Thymus (tissue), 14 donors: ENCODE measurements around the gene TWNK. TPM values are rescaled to one million over a fixed set of nuclear protein-coding genes. Genes with fewer than 3 reads are reported as not detected.

Experiments used
- DNase-seq, 9 donors: peaks; one replicate each; pipeline ENCODE4 v3.0.0-alpha.2; 2013; ENCODE audit warnings: low spot score in 9 of 9, low read depth in 6 of 9, missing footprints in 1 of 9
- H3K27ac ChIP-seq, 2 donors: one replicate each; pipeline ENCODE4 v1.5.1; 2013; ENCODE audit warnings: control low read depth in 1 of 2, low read depth in 1 of 2, low read length in 1 of 2, mild to moderate bottlenecking in 1 of 2, moderate library complexity in 1 of 2
- H3K27me3 ChIP-seq, 2 donors: one replicate each; pipeline ENCODE4 v1.5.1; 2013; ENCODE audit warnings: low read length in 1 of 2; ENCODE audit not compliant: control insufficient read depth in 2 of 2, insufficient read depth in 1 of 2
- H3K36me3 ChIP-seq, 2 donors: one replicate each; pipeline ENCODE4 v1.5.1; 2013; ENCODE audit warnings: low read length in 1 of 2, mild to moderate bottlenecking in 1 of 2, moderate library complexity in 1 of 2; ENCODE audit not compliant: control insufficient read depth in 2 of 2, insufficient read depth in 2 of 2
- H3K4me1 ChIP-seq, 2 donors: one replicate each; pipeline ENCODE4 v1.5.1; 2013; ENCODE audit warnings: low read length in 2 of 2; ENCODE audit not compliant: control insufficient read depth in 2 of 2, insufficient read depth in 2 of 2
- H3K4me3 ChIP-seq, 2 donors: one replicate each; pipeline ENCODE4 v1.5.1; 2013; ENCODE audit warnings: low read length in 2 of 2, control low read depth in 1 of 2, mild to moderate bottlenecking in 1 of 2
- H3K9me3 ChIP-seq, 2 donors: one replicate each; pipeline ENCODE4 v1.5.1; 2013; ENCODE audit warnings: low read length in 1 of 2, mild to moderate bottlenecking in 1 of 2; ENCODE audit not compliant: control insufficient read depth in 2 of 2, insufficient read depth in 1 of 2
- WGBS: extraction: QIAGEN DNeasy Blood & Tissue Kit; methylation state at CpG from one replicate; pipeline ENCODE4 v1.1.7; 2013; 5-methylcytosine and 5-hydroxymethylcytosine counted together
- long read RNA-seq, 10 donors: transcript quantifications; one replicate each; lab custom pipeline, GENCODE V29; 2026
- polyA plus RNA-seq: library from polyadenylated mRNA; stranded (reverse); fragments of 200-250 nt; gene quantifications from one replicate; pipeline ENCODE4 v1.2.3, GENCODE V29; 2013
- total RNA-seq: library from RNA; stranded (reverse); fragments of 120-200 nt; gene quantifications from one replicate; pipeline ENCODE4 v1.2.4, GENCODE V29; 2013
- donor health status: healthy.

The TWNK gene
- total RNA-seq: 9.1 TPM
- 5.9 TPM for polyA plus RNA-seq
- long read RNA-seq, donor 1, partial matches to known transcripts: 0 of 1 reads
- long read RNA-seq, donor 1, other reads (novel, unspliced or antisense): 0 of 1 reads
- long read RNA-seq, donor 2: 0 reads
- long read RNA-seq, donor 3, partial matches to known transcripts: 0 of 7 reads
- long read RNA-seq, donor 3, other reads (novel, unspliced or antisense): 0 of 7 reads
- long read RNA-seq, donor 4: 0 reads
- long read RNA-seq, donor 5, partial matches to known transcripts: 0 of 2 reads
- long read RNA-seq, donor 5, other reads (novel, unspliced or antisense): 0 of 2 reads
- long read RNA-seq, donor 6, partial matches to known transcripts: 0 of 1 reads
- long read RNA-seq, donor 6, other reads (novel, unspliced or antisense): 0 of 1 reads
- long read RNA-seq, donor 7, partial matches to known transcripts: 0 of 3 reads
- long read RNA-seq, donor 7, other reads (novel, unspliced or antisense): 0 of 3 reads
- long read RNA-seq, donor 8: 0 reads
- long read RNA-seq, donor 9, partial matches to known transcripts: 0 of 1 reads
- long read RNA-seq, donor 9, other reads (novel, unspliced or antisense): 0 of 1 reads
- long read RNA-seq, donor 10: 0 reads

DNA sequence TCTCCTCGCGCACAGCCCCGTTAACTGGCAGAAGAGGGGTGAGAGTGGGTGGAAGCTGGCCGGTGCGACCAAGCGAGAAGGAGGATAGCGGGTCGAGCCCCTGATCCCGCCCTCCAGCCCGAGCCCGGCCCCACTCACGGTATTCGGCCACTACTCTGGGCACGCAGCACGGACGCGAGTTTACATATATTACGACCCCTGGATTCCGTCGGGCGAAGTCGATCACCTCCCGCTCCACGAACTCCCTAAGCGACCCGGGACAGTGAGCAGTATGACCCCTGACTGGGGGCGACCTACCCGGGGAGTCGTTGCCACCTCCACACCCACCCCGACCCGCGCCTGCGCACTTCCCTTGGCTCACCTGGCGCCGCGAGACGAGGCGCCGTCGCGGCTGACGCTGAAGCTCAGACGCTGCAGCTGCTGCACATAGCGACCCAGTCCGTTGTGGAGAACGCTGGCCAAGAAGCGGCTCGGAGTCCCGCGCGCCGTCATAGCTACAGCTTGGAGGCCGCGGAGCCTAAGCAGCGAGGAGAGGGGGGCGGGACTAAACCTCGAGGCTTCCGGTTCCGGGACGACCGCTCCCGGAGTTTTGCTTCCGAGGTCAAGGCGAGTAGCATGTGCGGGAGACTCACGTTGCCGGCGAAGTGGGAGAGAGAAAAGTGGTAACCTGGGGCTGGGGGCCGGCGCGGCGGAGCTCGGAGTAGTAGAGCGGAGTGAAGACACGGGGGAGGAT, at the start of gene TWNK, which contains the start of gene MRPL43:
Gene TWNK, plus strand, starts transcription at position 592 of the 733 bp plus-strand sequence. CDS start 668 bp downstream, outside the sequence.
Gene MRPL43, minus strand, starts transcription at position 546 of the 733 bp plus-strand sequence. Its CDS starts 54 bp downstream, at position 492.
- H3K27ac ChIP-seq: peak within 1 kb of the TSS; percentile 87 to 88
- under 1% methylated on average over 75 of the region's 75 CpGs for WGBS

DNA sequence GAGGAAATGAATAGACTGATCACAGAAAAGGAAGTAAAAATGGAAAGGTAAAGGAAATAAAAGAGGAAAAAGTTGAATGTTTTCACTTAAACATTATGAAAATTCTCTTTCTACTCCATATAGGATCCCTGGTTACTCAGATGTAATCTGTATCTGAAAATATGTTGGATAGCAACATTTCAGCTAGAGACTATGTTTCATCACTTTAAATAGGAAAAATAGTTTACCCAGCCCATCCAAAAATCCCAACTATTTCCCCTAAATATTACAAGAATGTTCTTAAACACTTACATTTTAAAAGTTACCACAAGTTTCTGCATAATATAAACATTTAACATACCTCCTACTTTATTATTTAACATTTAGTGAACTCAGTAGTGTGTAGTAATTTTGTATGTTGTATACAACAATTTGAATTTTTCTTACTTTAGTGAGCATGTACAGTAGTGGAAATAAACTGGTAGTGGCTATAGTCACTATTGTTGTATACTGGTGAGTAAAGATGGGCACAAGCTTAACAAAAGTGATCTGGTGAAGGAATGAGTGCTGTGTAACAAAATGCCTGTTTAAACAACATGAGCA, 47.5 kb upstream of the TWNK start:
- no peak for DNase-seq
- H3K4me1 ChIP-seq: no peaks in the 10 kb centered on the region
- H3K27me3 ChIP-seq: no peaks in the 10 kb centered on the region
- H3K27ac ChIP-seq: no peak overlapping the region
- peaks cover 28 to 43% of the 10 kb centered on the region in 2 donors for H3K36me3 ChIP-seq
- no peak overlapping the region for H3K4me3 ChIP-seq
- H3K9me3 ChIP-seq: no peaks in the 10 kb centered on the region

More for the DNA sequence above, at the start of gene TWNK, which contains the start of gene MRPL43:
- peaks cover 0 to 6% of the 10 kb centered on the region in 2 donors for H3K9me3 ChIP-seq
- DNase-seq: peak in 8 of 9 donors; percentile 73 to 92 (median 83)
- peaks cover 10 to 22% of the 10 kb centered on the region in 2 donors for H3K4me1 ChIP-seq
- H3K27me3 ChIP-seq: peaks cover 0 to 2% of the 10 kb centered on the region in 2 donors
- peaks cover 29 to 36% of the 10 kb centered on the region in 2 donors for H3K36me3 ChIP-seq
- peak within 1 kb of the TSS; percentile 61 to 98 for H3K4me3 ChIP-seq

GRCh38 chr10:100942229-100942628, 45.1 kb upstream of the TWNK start:
- no peak overlapping the region for H3K27ac ChIP-seq
- H3K4me1 ChIP-seq: no peaks in the 10 kb centered on the region
- no peak overlapping the region for H3K4me3 ChIP-seq
- H3K9me3 ChIP-seq: no peaks in the 10 kb centered on the region
- no peak for DNase-seq
- H3K27me3 ChIP-seq: no peaks in the 10 kb centered on the region
- WGBS: 98% methylated on average over 3 of the region's 3 CpGs
- H3K36me3 ChIP-seq: peaks cover 21 to 41% of the 10 kb centered on the region in 2 donors

DNA sequence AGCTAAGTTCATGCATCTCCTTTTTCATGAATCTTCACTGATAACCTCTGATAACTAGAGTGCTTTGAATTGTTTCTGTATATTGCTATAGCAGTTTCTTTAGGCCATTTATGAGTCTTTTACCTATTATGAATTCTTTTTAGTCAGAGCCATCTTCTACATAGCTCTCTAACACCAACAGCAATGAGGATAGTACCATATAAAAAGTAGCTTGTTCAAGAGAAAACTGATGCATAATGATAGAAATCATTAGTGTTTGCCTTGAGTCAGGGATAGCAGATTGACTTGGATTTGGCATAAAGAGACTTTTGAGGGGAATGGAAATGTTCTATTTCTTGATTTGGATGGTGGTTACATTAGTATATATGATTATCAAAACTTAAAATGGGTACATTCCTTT, 43.8 kb upstream of the TWNK start:
- H3K36me3 ChIP-seq: peaks cover 23 to 41% of the 10 kb centered on the region in 2 donors
- no peaks in the 10 kb centered on the region for H3K27me3 ChIP-seq
- no peak for DNase-seq
- H3K9me3 ChIP-seq: no peaks in the 10 kb centered on the region
- H3K27ac ChIP-seq: no peak overlapping the region
- no peak overlapping the region for H3K4me3 ChIP-seq
- H3K4me1 ChIP-seq: no peaks in the 10 kb centered on the region

DNA sequence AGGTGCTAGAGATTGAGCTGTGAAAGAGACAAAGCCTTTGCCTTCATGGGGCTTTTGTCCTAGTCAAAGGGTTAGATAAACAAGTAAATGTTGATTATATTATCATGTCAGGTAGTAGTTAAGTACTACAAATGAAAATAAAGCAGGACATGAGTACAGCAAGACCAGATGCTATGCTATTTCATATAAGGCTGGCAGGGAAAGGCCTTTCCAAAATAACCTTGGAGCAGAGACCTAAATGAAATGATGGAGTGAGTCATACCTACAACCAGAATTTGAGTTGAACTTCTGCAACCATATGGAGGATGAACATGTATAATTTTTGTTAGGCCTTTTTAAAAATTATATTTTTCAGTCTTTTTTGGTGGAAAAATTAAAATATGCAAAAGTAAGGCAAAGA, 41.6 kb upstream of the TWNK start:
- no peak overlapping the region for H3K27ac ChIP-seq
- peaks cover 21 to 51% of the 10 kb centered on the region in 2 donors for H3K36me3 ChIP-seq
- no peaks in the 10 kb centered on the region for H3K27me3 ChIP-seq
- no peak overlapping the region for H3K4me3 ChIP-seq
- no peaks in the 10 kb centered on the region for H3K4me1 ChIP-seq
- H3K9me3 ChIP-seq: no peaks in the 10 kb centered on the region
- no peak for DNase-seq

GRCh38 chr10:100948916-100949315, 38.4 kb upstream of the TWNK start:
- DNase-seq: no peak
- Histone ChIP-seq H3K4me3 (no peak overlapping the region), H3K9me3 (no peaks in the 10 kb centered on the region), H3K4me1 (no peaks in the 10 kb centered on the region), H3K27me3 (no peaks in the 10 kb centered on the region), H3K36me3 (peaks cover 16 to 49% of the 10 kb centered on the region in 2 donors), H3K27ac (no peak overlapping the region)
- WGBS: 96% methylated on average over 3 of the region's 3 CpGs

GRCh38 chr10:100960251-100960650, 27.1 kb upstream of the TWNK start:
- H3K4me3 ChIP-seq: no peak overlapping the region
- no peaks in the 10 kb centered on the region for H3K4me1 ChIP-seq
- H3K27me3 ChIP-seq: no peaks in the 10 kb centered on the region
- no peaks in the 10 kb centered on the region for H3K9me3 ChIP-seq
- DNase-seq: no peak
- no peak overlapping the region for H3K27ac ChIP-seq
- H3K36me3 ChIP-seq: peaks cover 6 to 50% of the 10 kb centered on the region in 2 donors

GRCh38 chr10:100962351-100963080, 24.8 kb upstream of the TWNK start:
- Histone ChIP-seq H3K4me3 (no peak overlapping the region), H3K4me1 (no peaks in the 10 kb centered on the region), H3K27me3 (no peaks in the 10 kb centered on the region), H3K27ac (no peak overlapping the region), H3K9me3 (no peaks in the 10 kb centered on the region), H3K36me3 (peaks cover 6 to 55% of the 10 kb centered on the region in 2 donors)
- WGBS: 95% methylated on average over 4 of the region's 4 CpGs
- DNase-seq: no peak
